Measurements from ENCODE around the gene ATRX.
"Not testable (repeated sequence)": the region's sequence is repeated elsewhere in the genome, so short reads cannot be mapped to it uniquely, and the experiment has no call there.

The ATRX gene

GRCh38 chrX:77726095-77726494, 59.9 kb downstream of the ATRX start:
- DNase-seq, result not testable (repeated sequence)

GRCh38 chrX:77723681-77724080, 62.3 kb downstream of the ATRX start:
- no peak for DNase-seq

GRCh38 chrX:77719388-77719787, 66.6 kb downstream of the ATRX start:
- DNase-seq, result no peak

GRCh38 chrX:77704881-77705280, 81.1 kb downstream of the ATRX start:
- no peak for DNase-seq

GRCh38 chrX:77698242-77698641, 87.8 kb downstream of the ATRX start:
- DNase-seq, result no peak

- no peak for DNase-seq
These were observed 91.5 kb downstream of the ATRX start for GRCh38 chrX:77694491-77694890.

- no peak for DNase-seq
These were observed 92.4 kb downstream of the ATRX start for GRCh38 chrX:77693594-77693993.

- DNase-seq, result no peak
These were observed 94.1 kb downstream of the ATRX start for GRCh38 chrX:77691916-77692315.

- no peak for DNase-seq
These were observed 96.6 kb downstream of the ATRX start for GRCh38 chrX:77689376-77689775.

GRCh38 chrX:77685683-77686082, 100.3 kb downstream of the ATRX start:
- DNase-seq, result not testable (repeated sequence)

- DNase-seq, result no peak
These were observed 106.9 kb downstream of the ATRX start for GRCh38 chrX:77679144-77679543.

GRCh38 chrX:77675986-77676385, 110.0 kb downstream of the ATRX start:
- no peak for DNase-seq

GRCh38 chrX:77668391-77669237, 117.4 kb downstream of the ATRX start:
- DNase-seq, result no peak

GRCh38 chrX:77658886-77659285, 127.1 kb downstream of the ATRX start:
- DNase-seq, result no peak

GRCh38 chrX:77652095-77652494, 133.9 kb downstream of the ATRX start:
- DNase-seq, result no peak

GRCh38 chrX:77640702-77641101, 145.3 kb downstream of the ATRX start:
- DNase-seq, result no peak

- DNase-seq, result no peak
These were observed 146.2 kb downstream of the ATRX start for GRCh38 chrX:77639820-77640219.

GRCh38 chrX:77638397-77638796, 147.6 kb downstream of the ATRX start:
- DNase-seq, result no peak

GRCh38 chrX:77635373-77635772, 150.6 kb downstream of the ATRX start:
- no peak for DNase-seq

GRCh38 chrX:77628294-77629025, 157.6 kb downstream of the ATRX start:
- DNase-seq, result no peak

GRCh38 chrX:77622672-77623071, 163.3 kb downstream of the ATRX start:
- no peak for DNase-seq

- no peak for DNase-seq
These were observed 163.8 kb downstream of the ATRX start for GRCh38 chrX:77622233-77622632.

- not testable (repeated sequence) for DNase-seq
These were observed 164.6 kb downstream of the ATRX start for GRCh38 chrX:77621453-77621852.

- DNase-seq, result no peak
These were observed 168.8 kb downstream of the ATRX start for GRCh38 chrX:77617206-77617605.

All from activated gamma-delta T cell (primary cell).